Kidney tubule cell (primary cell): ENCODE data around the gene CCDC191.

ENCODE experiments used
- DNase-seq: peaks from one replicate; pipeline ENCODE4 v3.0.0-alpha.2; 2018; ENCODE audit warnings: low spot score

Gene CCDC191, protein sequence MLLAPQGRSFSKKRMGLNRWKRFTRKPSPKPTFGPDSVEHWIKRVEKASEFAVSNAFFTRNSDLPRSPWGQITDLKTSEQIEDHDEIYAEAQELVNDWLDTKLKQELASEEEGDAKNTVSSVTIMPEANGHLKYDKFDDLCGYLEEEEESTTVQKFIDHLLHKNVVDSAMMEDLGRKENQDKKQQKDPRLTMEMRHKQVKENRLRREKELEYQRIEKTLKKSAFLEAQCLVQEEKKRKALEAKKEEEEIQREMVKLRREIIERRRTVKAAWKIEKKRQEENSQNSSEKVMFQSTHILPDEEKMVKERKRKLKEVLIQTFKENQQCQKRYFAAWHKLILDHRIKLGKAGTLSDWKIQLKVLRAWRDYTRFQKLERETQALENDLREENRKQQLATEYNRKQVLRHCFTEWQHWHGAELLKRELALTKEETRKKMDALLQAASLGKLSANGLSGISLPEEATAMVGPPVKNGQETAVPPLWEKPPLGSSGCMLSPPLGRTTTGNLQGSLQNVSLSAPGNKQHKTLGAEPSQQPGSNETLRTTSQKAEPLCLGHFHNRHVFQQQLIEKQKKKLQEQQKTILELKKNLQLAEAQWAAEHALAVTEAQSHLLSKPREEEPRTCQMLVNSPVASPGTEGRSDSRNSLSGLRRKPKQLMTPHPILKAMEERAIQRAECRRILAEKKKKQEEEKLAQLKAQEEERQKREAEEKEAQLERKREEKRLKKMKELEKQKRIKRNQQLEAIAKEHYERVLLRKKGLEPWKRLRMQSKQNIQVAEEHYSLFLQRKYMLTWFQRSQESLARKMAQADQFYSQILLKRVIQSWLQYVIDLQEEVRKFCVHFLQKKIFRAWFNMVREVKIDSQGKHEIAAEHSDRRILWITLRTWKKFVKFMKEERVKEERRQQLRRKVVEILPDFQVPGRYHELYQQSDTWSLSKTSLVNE

GRCh38 chr3:114056130-114057010, at the start of gene CCDC191, which contains the start of gene QTRT2:
Gene CCDC191 (minus strand): TSS chr3:114056526. CDS start chr3:114056466, 60 bp downstream.
Gene QTRT2 (plus strand): TSS chr3:114056737. CDS start chr3:114065258, 8,521 bp downstream.
- peak; percentile 100 for DNase-seq

DNA sequence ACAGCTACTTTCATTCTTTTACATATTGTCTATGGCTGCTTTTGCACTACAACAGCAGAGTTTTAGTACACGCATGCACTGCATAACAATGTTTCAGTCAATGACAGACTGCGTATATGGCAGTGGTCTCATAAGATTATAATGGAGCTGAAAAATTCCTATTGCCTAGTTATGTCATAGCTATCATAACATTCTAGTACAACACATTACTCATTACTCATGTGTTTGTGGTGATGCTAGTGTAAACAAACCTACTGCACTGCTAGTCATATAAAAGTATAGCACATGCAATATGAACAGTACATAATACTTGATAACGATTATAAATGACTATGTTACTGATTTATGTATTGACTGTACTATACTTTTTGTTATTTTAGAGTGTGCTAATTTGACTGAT, 48.1 kb upstream of the CCDC191 start:
- no peak for DNase-seq

- no peak for DNase-seq
These were observed 47.5 kb upstream of the CCDC191 start for GRCh38 chr3:114103858-114104257.

- no peak for DNase-seq
These were observed 46.9 kb upstream of the CCDC191 start for GRCh38 chr3:114103181-114103580.

DNA sequence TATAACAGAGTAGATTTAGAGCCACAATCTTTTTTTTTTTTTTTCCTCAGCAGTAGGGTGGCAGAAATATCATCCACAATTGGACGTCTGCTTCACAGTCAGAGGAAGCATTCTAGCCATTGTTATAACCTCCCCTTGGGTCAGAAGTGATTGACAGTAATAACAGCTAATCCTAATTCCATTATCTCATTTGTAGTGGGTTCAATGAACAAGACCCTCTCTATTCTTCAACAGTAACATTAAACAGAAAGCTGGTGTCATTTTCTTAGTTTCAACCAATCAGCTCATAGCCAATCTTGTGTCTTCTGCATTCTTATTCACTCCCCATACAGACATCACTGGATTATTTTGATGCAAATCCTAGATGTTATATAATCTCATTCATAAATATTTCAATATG, 44.8 kb upstream of the CCDC191 start:
- DNase-seq = no peak

DNA sequence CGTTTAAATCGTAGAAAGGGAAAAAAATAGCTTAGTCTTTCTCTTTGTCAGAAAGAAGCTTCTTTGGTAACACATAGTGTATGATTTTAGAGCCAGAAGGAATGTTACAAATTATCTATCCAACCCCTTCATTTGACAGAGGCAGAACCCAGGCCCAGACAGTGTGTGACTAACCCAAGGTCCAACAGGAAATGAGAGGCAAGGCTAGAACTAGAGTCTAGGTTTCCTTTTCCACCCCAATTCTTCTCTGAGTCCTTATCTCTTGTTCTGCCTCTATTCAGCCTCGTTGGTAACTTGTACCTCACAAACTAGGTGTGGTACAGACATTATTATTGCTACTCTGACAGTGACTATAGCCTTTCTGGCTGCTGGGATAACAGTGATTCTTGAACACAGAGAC, 39.5 kb upstream of the CCDC191 start:
- no peak for DNase-seq

DNA sequence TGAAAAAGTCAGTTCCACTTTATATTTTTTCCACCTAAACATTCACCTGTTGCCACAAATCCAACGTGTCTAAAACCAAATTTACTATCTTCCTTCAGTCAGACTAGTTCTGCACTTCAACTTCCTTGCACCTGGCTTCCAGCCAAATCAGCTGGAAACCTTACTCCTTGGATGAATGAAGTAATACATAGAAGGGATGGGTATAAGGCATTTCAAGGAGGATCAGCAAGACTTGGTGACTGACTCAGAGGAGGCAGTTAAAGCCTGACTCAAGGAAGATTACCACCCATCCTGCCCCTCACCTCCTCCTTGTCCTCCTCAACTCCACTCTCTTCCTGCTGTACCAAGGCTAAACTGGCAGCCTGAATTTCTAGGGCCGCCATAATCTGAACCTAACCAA, 37.3 kb upstream of the CCDC191 start:
- DNase-seq = peak; percentile 89

GRCh38 chr3:114093016-114093380, 36.7 kb upstream of the CCDC191 start:
- DNase-seq = no peak

DNA sequence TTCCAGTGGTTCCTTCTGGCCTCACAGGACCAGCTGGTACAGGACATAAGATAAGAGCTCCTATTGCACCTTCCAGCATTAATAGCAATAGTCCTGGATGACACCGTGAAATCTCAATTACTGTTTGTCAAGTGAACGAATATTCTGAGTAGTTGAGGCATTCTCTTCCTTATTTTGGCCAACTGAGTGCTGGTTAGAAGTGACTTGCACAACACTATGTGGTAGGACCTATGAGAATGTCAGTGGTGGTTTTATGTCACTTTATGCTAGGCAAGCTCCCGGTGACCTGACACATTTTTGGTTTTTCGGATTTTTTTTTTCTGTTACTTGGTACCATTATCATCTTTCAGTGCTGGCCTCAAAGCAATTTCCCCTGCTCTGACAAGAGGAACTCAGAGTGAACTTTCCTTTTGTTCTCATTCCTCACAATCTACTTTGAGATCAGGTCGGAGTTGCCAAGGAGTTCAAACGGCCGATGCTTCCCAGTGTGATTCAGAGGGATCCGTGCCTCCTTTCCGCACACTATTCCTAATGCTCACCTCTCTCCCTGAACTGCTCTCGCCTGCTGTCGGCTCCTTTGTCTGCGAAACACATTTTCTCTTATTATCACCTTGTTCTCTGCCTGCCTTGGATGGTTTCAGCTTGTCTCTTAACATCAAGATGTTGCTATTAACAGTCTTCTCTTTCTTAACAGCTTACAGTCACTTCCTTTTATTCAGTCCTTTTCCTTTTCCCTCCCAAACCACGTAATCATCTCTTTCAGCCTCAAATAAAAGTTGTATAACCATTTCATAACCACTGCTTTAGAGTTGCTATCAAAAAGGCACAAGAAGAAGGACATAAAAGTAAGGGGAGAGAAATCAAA, 36.1 kb upstream of the CCDC191 start:
- DNase-seq = no peak

DNA sequence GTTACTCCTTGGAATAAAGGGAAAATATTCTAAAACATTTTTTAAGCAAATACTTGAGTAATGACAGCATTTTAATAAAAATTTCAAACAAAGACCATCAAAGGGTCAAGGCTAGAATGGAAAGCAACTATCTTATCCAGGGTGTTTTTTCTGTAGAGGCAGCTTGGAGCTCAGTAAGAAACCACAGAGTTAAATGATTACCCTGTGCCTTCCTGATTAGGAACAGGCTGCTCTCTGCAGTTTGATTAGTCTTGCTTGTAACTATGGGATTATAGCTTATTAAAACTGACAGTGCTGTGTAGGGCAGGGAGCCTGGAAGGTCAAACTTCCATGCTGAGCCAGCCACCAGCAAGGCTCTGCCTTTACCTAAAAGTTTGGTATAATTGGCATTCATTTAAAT, 33.3 kb upstream of the CCDC191 start:
- no peak for DNase-seq

GRCh38 chr3:114086356-114086755, 30.0 kb upstream of the CCDC191 start:
- no peak for DNase-seq

DNA sequence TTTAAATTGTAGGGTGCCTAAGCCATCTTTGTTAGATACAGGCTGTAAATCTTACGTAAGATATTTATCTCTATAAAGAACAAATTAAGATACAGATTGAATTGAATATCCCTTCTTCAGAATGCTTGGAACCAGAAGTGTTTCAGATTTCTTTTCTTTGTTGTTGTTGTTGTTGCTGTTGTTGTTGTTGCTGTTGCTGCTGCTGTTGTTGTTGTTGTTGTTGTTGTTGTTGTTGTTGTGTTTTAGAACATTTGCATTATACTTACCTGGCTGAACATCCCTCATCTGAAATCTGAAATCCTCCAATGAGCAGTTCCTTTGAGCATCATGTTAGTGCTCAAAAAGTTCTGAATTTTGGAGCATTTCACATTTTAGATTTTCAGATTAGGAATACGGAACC, 26.8 kb upstream of the CCDC191 start:
- DNase-seq = no peak

GRCh38 chr3:114081037-114081436, 24.7 kb upstream of the CCDC191 start:
- DNase-seq = no peak

DNA sequence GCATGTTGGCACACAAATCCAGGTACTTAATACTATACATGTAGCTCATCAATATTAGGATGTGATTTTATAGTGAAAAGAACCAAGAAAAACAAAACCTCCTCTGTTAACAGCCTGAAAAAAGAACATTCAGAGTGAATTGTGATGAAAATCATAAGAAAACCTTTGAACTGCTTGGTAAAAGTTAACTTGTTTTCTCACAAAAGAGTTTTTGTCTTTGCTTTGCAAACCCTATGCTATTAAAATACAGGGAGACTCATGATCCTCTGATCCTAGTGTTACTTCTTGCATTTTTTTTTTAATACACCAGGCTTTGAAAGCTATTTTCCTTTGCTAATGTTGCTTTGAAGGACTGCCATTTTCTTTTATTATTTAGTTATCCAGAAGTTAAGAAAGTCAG, 23.9 kb upstream of the CCDC191 start:
- DNase-seq = no peak

- no peak for DNase-seq
These were observed 23.4 kb upstream of the CCDC191 start for GRCh38 chr3:114079761-114080160.

GRCh38 chr3:114078126-114078525, 21.8 kb upstream of the CCDC191 start:
- DNase-seq = no peak

- DNase-seq = no peak
These were observed 20.4 kb upstream of the CCDC191 start for GRCh38 chr3:114076711-114077110.

GRCh38 chr3:114071786-114072185, 15.5 kb upstream of the CCDC191 start:
- no peak for DNase-seq

GRCh38 chr3:114068336-114068735, 12.0 kb upstream of the CCDC191 start:
- no peak for DNase-seq

- DNase-seq = no peak
These were observed 11.5 kb upstream of the CCDC191 start for GRCh38 chr3:114067804-114068203.
